Endothelial cell (in vitro differentiated cells): ENCODE data around the gene CYP24A1. TPM values are rescaled to one million over a fixed set of nuclear protein-coding genes. Genes with fewer than 3 reads are reported as not detected.

Experiments used
- DNase-seq: peaks from one replicate; pipeline ENCODE4 v3.0.0; 2021; ENCODE audit warnings: low spot score
- H3K27ac Mint-ChIP-seq: one replicate; pipeline ENCODE4 v1.8.0; 2021; ENCODE audit warnings: mixed read lengths, inconsistent platforms; ENCODE audit not compliant: unreplicated experiment
- H3K27me3 Mint-ChIP-seq: one replicate; pipeline ENCODE4 v1.8.0; 2021; ENCODE audit warnings: mild to moderate bottlenecking, moderate library complexity, mixed read lengths, inconsistent platforms; ENCODE audit not compliant: unreplicated experiment
- H3K36me3 Mint-ChIP-seq: one replicate; pipeline ENCODE4 v1.8.0; 2021; ENCODE audit warnings: mild to moderate bottlenecking, low read depth, mixed read lengths, inconsistent platforms; ENCODE audit not compliant: unreplicated experiment
- H3K4me1 Mint-ChIP-seq: one replicate; pipeline ENCODE4 v1.8.0; 2021; ENCODE audit warnings: mild to moderate bottlenecking, mixed read lengths, inconsistent platforms; ENCODE audit not compliant: unreplicated experiment
- H3K4me3 Mint-ChIP-seq: one replicate; pipeline ENCODE4 v1.8.0; 2021; ENCODE audit warnings: mild to moderate bottlenecking, mixed read lengths, inconsistent platforms; ENCODE audit not compliant: unreplicated experiment
- H3K9me3 Mint-ChIP-seq: one replicate; pipeline ENCODE4 v1.8.0; 2021; ENCODE audit warnings: mixed read lengths, inconsistent platforms; ENCODE audit not compliant: unreplicated experiment
- CTCF ChIP-seq: fragments of 200-600 bp; sonication (generic); IDR thresholded peaks from one replicate; pipeline ENCODE4 v1.5.0; 2021; ENCODE audit warnings: antibody characterized with exemption; ENCODE audit not compliant: unreplicated experiment
- total RNA-seq: library from RNA; stranded (reverse); fragmentation: NEBNext Ultra II Directional; extraction: Animal tissue kit (Norgen Biotek cat#: 25700); gene quantifications from one replicate; pipeline ENCODE4 v1.2.1, GENCODE V29; 2021; ENCODE audit not compliant: unreplicated experiment

CYP24A1 gene
- total RNA-seq, 1 donor from 2014 or later, result not detected

DNA sequence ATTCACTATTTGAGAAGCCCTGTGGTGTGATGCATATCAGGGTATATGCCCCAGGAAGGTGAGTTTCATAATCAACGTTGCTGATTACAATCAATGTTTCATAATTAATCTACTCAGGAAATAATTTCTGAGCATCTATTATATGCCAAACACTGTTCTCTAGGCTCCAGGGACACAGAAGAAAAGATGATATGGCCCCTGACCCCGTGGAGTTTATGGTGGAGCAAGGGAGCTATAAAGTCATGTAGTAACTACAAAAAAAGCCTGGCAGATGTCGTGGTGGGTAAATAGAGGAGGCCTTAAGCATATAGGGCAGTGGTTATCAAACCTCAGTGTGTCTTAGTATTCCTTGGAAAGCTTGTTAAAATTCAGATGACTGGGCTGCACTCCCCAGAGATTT, 63.3 kb downstream of the CYP24A1 start:
- Mint-ChIP-seq H3K36me3 (no peaks in the 10 kb centered on the region), H3K27me3 (no peaks in the 10 kb centered on the region), H3K4me3 (no peak overlapping the region), H3K4me1 (no peaks in the 10 kb centered on the region), H3K27ac (no peak overlapping the region), H3K9me3 (no peaks in the 10 kb centered on the region)
- no peak for DNase-seq
- TF ChIP-seq CTCF, result no peak

- Mint-ChIP-seq H3K36me3 (no peaks in the 10 kb centered on the region), H3K27ac (no peak overlapping the region)
Observed at GRCh38 chr20:54110041-54110440, 63.7 kb downstream of the CYP24A1 start.

GRCh38 chr20:54108817-54109216, 65.0 kb downstream of the CYP24A1 start:
- H3K36me3 Mint-ChIP-seq, result no peaks in the 10 kb centered on the region
- H3K27ac Mint-ChIP-seq, result no peak overlapping the region
- H3K4me3 Mint-ChIP-seq, result no peak overlapping the region
- no peaks in the 10 kb centered on the region for H3K27me3 Mint-ChIP-seq
- H3K4me1 Mint-ChIP-seq, result no peaks in the 10 kb centered on the region
- TF ChIP-seq CTCF, result no peak
- DNase-seq, result no peak
- no peaks in the 10 kb centered on the region for H3K9me3 Mint-ChIP-seq

More at GRCh38 chr20:54110041-54110440, 63.7 kb downstream of the CYP24A1 start:
- Mint-ChIP-seq H3K4me1 (no peaks in the 10 kb centered on the region), H3K27me3 (no peaks in the 10 kb centered on the region), H3K4me3 (no peak overlapping the region), H3K9me3 (no peaks in the 10 kb centered on the region)
- TF ChIP-seq CTCF, result no peak
- no peak for DNase-seq

- H3K4me3 Mint-ChIP-seq, result no peak overlapping the region
- no peaks in the 10 kb centered on the region for H3K27me3 Mint-ChIP-seq
- no peaks in the 10 kb centered on the region for H3K9me3 Mint-ChIP-seq
- H3K4me1 Mint-ChIP-seq, result no peaks in the 10 kb centered on the region
- TF ChIP-seq CTCF, result no peak
- H3K27ac Mint-ChIP-seq, result no peak overlapping the region
- no peak for DNase-seq
- no peaks in the 10 kb centered on the region for H3K36me3 Mint-ChIP-seq
Observed at GRCh38 chr20:54108326-54108642, 65.5 kb downstream of the CYP24A1 start.

- no peak for TF ChIP-seq CTCF
- no peaks in the 10 kb centered on the region for H3K4me1 Mint-ChIP-seq
Observed at GRCh38 chr20:54107600-54108325, 66.0 kb downstream of the CYP24A1 start.

More at GRCh38 chr20:54107600-54108325, 66.0 kb downstream of the CYP24A1 start:
- H3K9me3 Mint-ChIP-seq, result no peaks in the 10 kb centered on the region
- no peak overlapping the region for H3K27ac Mint-ChIP-seq
- H3K36me3 Mint-ChIP-seq, result no peaks in the 10 kb centered on the region
- no peak for DNase-seq
- no peaks in the 10 kb centered on the region for H3K27me3 Mint-ChIP-seq
- no peak overlapping the region for H3K4me3 Mint-ChIP-seq
